Mesenchymal stem cell (in vitro differentiated cells and primary cell): ENCODE results near the gene RAET1G.
"Not testable (repeated sequence)": the region's sequence is repeated elsewhere in the genome, so short reads cannot be mapped to it uniquely, and the experiment has no call there.

Experiments used
- DNase-seq: peaks from one replicate; pipeline ENCODE4 v3.0.0-alpha.2; 2013
- H2AFZ ChIP-seq: one replicate; pipeline ENCODE4 v1.6.1; 2013; ENCODE audit warnings: low read depth, mild to moderate bottlenecking, control low read depth, inconsistent platforms, low read length, moderate library complexity
- H2AK5ac ChIP-seq: 2 replicates; pipeline ENCODE4 v1.6.1; 2013; ENCODE audit warnings: low read length, moderate library complexity, mild to moderate bottlenecking, inconsistent platforms; ENCODE audit not compliant: severe bottlenecking
- H2BK120ac ChIP-seq: one replicate; pipeline ENCODE4 v1.6.1; 2013; ENCODE audit warnings: low read depth, mild to moderate bottlenecking, inconsistent platforms, low read length, moderate library complexity
- H2BK12ac ChIP-seq, 2 experiments: one replicate each; pipeline ENCODE4 v1.6.1; 2013; ENCODE audit warnings: inconsistent platforms in 2 of 2, low read length in 2 of 2, mild to moderate bottlenecking in 2 of 2, moderate library complexity in 2 of 2, control low read depth in 1 of 2
- H2BK15ac ChIP-seq: one replicate; pipeline ENCODE4 v1.6.1; 2013; ENCODE audit warnings: mild to moderate bottlenecking, low read depth, inconsistent platforms; ENCODE audit not compliant: poor library complexity, severe bottlenecking
- H2BK5ac ChIP-seq: 2 replicates; pipeline ENCODE4 v1.6.1; 2013; ENCODE audit warnings: low read depth, mild to moderate bottlenecking, low read length, control low read depth, inconsistent platforms; ENCODE audit not compliant: poor library complexity, severe bottlenecking
- H3K14ac ChIP-seq, 2 experiments: one replicate each; pipeline ENCODE4 v1.6.1; 2013; ENCODE audit warnings: inconsistent platforms in 2 of 2, low read length in 2 of 2, control low read depth in 1 of 2, mild to moderate bottlenecking in 1 of 2, moderate library complexity in 1 of 2
- H3K18ac ChIP-seq, 2 experiments: one replicate each; pipeline ENCODE4 v1.6.1; 2013; ENCODE audit warnings: inconsistent platforms in 2 of 2, low read length in 2 of 2, control low read depth in 1 of 2, low read depth in 1 of 2, mild to moderate bottlenecking in 1 of 2
- H3K23ac ChIP-seq, 2 experiments: one replicate each; pipeline ENCODE4 v1.6.1; 2013; ENCODE audit warnings: inconsistent platforms in 2 of 2, low read length in 2 of 2, mild to moderate bottlenecking in 2 of 2, moderate library complexity in 2 of 2, control low read depth in 1 of 2
- H3K27ac ChIP-seq: 2 replicates; pipeline ENCODE4 v1.5.1; 2013; ENCODE audit warnings: mild to moderate bottlenecking, moderate library complexity, low read length, control low read depth, inconsistent platforms; ENCODE audit not compliant: poor library complexity, severe bottlenecking
- H3K27me3 ChIP-seq, 2 experiments: 2 replicates each; pipeline versions ENCODE4 v1.6.1 to v1.7.0; 2013; ENCODE audit warnings: low read length in 2 of 2, mild to moderate bottlenecking in 2 of 2, moderate library complexity in 2 of 2, control low read depth in 1 of 2, inconsistent platforms in 1 of 2; ENCODE audit not compliant: control insufficient read depth in 1 of 2, insufficient read depth in 1 of 2
- H3K36me3 ChIP-seq, 2 experiments: 2 replicates each; pipeline versions ENCODE4 v1.6.1 to v1.7.0; 2013; ENCODE audit warnings: low read length in 2 of 2, control low read depth in 1 of 2, inconsistent platforms in 1 of 2, low read depth in 1 of 2, mild to moderate bottlenecking in 1 of 2; ENCODE audit not compliant: insufficient read depth in 2 of 2, control insufficient read depth in 1 of 2
- H3K4ac ChIP-seq, 2 experiments: one replicate each; pipeline ENCODE4 v1.6.1; 2013; ENCODE audit warnings: inconsistent platforms in 2 of 2, low read length in 2 of 2, mild to moderate bottlenecking in 2 of 2, moderate library complexity in 2 of 2, control low read depth in 1 of 2, low read depth in 1 of 2
- H3K4me1 ChIP-seq: 2 replicates; pipeline ENCODE4 v1.6.1; 2013; ENCODE audit warnings: low read depth, low read length, control low read depth; ENCODE audit not compliant: control insufficient read depth, insufficient read depth
- H3K4me2 ChIP-seq: 2 replicates; pipeline ENCODE4 v1.6.1; 2013; ENCODE audit warnings: low read length, mild to moderate bottlenecking, inconsistent platforms; ENCODE audit not compliant: poor library complexity, severe bottlenecking
- H3K4me3 ChIP-seq, 2 experiments: 2 replicates each; pipeline versions ENCODE4 v1.5.1 to v1.7.0; 2013; ENCODE audit warnings: low read length in 2 of 2, mild to moderate bottlenecking in 2 of 2, control low read depth in 1 of 2, low read depth in 1 of 2; ENCODE audit not compliant: insufficient read depth in 1 of 2
- H3K79me1 ChIP-seq: replicated peaks from 2 replicates; pipeline ENCODE4 v1.6.1; 2013; ENCODE audit warnings: mild to moderate bottlenecking, control low read depth, low read length, inconsistent platforms; ENCODE audit not compliant: poor library complexity, severe bottlenecking
- H3K9ac ChIP-seq: 2 replicates; pipeline ENCODE4 v1.7.0; 2013; ENCODE audit warnings: mild to moderate bottlenecking, low read length, moderate library complexity
- H3K9me3 ChIP-seq: 2 replicates; pipeline ENCODE4 v1.7.0; 2013; ENCODE audit warnings: mild to moderate bottlenecking, low read length; ENCODE audit not compliant: control insufficient read depth
- H4K8ac ChIP-seq: one replicate; pipeline ENCODE4 v1.6.1; 2013; ENCODE audit warnings: inconsistent platforms, mild to moderate bottlenecking, low read length, moderate library complexity
- H4K91ac ChIP-seq: one replicate; pipeline ENCODE4 v1.6.1; 2013; ENCODE audit warnings: mild to moderate bottlenecking, low read length, inconsistent platforms
- WGBS: methylation state at CpG from one replicate; pipeline ENCODE4 v1.1.7; 2013; ENCODE audit warnings: mixed read lengths; 5-methylcytosine and 5-hydroxymethylcytosine counted together

The RAET1G gene

GRCh38 chr6:149915970-149916865, 6.7 kb downstream of the RAET1G start:
- WGBS: 77% methylated on average over 10 of the region's 10 CpGs
- Histone ChIP-seq H3K9ac (no peak overlapping the region), H3K18ac (no peak overlapping the region)

GRCh38 chr6:149913540-149914240, 9.2 kb downstream of the RAET1G start:
- 66% methylated on average over 9 of the region's 9 CpGs for WGBS
- Histone ChIP-seq H2AFZ (no peak overlapping the region), H3K4me2 (no peak overlapping the region), H3K4me3 (no peak overlapping the region), H3K27me3 (peaks cover 0 to 33% of the 10 kb centered on the region in 2 experiments), H3K23ac (no peak overlapping the region), H3K9ac (no peak overlapping the region), H3K79me1 (no peaks in the 10 kb centered on the region), H4K8ac (no peak overlapping the region), H3K9me3 (no peaks in the 10 kb centered on the region), H4K91ac (no peak overlapping the region), H3K36me3 (no peaks in the 10 kb centered on the region), H2AK5ac (no peak overlapping the region), H3K18ac (no peak overlapping the region), H2BK120ac (no peak overlapping the region), H3K4me1 (no peaks in the 10 kb centered on the region), H2BK15ac (no peak overlapping the region), H3K14ac (peak overlapping the region in 1 of 2 experiments; percentile 53), H3K4ac (no peak overlapping the region), H3K27ac (no peak overlapping the region), H2BK5ac (no peak overlapping the region), H2BK12ac (no peak overlapping the region)
- DNase-seq: no peak

More at GRCh38 chr6:149915970-149916865, 6.7 kb downstream of the RAET1G start:
- Histone ChIP-seq H3K23ac (no peak overlapping the region), H3K36me3 (peaks cover 0 to 4% of the 10 kb centered on the region in 2 experiments), H3K14ac (no peak overlapping the region), H2AK5ac (no peak overlapping the region), H2BK5ac (no peak overlapping the region), H3K4me3 (no peak overlapping the region), H2BK120ac (no peak overlapping the region), H3K9me3 (no peaks in the 10 kb centered on the region), H2BK12ac (no peak overlapping the region), H3K4me2 (no peak overlapping the region), H3K4me1 (no peaks in the 10 kb centered on the region), H4K91ac (no peak overlapping the region), H3K4ac (no peak overlapping the region), H3K79me1 (no peaks in the 10 kb centered on the region), H2BK15ac (no peak overlapping the region), H3K27ac (no peak overlapping the region), H3K27me3 (peaks cover 0 to 52% of the 10 kb centered on the region in 2 experiments), H2AFZ (no peak overlapping the region), H4K8ac (no peak overlapping the region)
- no peak for DNase-seq

GRCh38 chr6:149913085-149913484, 9.8 kb downstream of the RAET1G start:
- no peaks in the 10 kb centered on the region for H3K9me3 ChIP-seq
- H3K4ac ChIP-seq: no peak overlapping the region

GRCh38 chr6:149912680-149913079, 10.2 kb downstream of the RAET1G start:
- H2BK120ac ChIP-seq, H2AFZ ChIP-seq, H3K4me2 ChIP-seq, H2BK5ac ChIP-seq, H2BK15ac ChIP-seq, H3K9ac ChIP-seq, H3K4me1 ChIP-seq, H2BK12ac ChIP-seq, H3K4ac ChIP-seq, H3K23ac ChIP-seq, H3K27ac ChIP-seq, H3K9me3 ChIP-seq, H4K91ac ChIP-seq, H3K14ac ChIP-seq, H3K79me1 ChIP-seq, H4K8ac ChIP-seq, H3K36me3 ChIP-seq, H3K4me3 ChIP-seq, H2AK5ac ChIP-seq, H3K18ac ChIP-seq, DNase-seq: not testable (repeated sequence)
- peaks cover 0 to 24% of the 10 kb centered on the region in 2 experiments for H3K27me3 ChIP-seq
- 86% methylated on average over 1 of the region's 3 CpGs for WGBS

More at GRCh38 chr6:149913085-149913484, 9.8 kb downstream of the RAET1G start:
- Histone ChIP-seq H2BK120ac (no peak overlapping the region), H2BK5ac (no peak overlapping the region), H2AFZ (no peak overlapping the region), H2BK12ac (no peak overlapping the region), H3K4me1 (no peaks in the 10 kb centered on the region), H3K79me1 (no peaks in the 10 kb centered on the region), H2AK5ac (no peak overlapping the region), H3K9ac (no peak overlapping the region), H4K8ac (no peak overlapping the region), H3K4me3 (no peak overlapping the region), H3K27ac (no peak overlapping the region), H4K91ac (no peak overlapping the region), H3K27me3 (peaks cover 0 to 26% of the 10 kb centered on the region in 2 experiments), H3K14ac (no peak overlapping the region), H2BK15ac (no peak overlapping the region), H3K4me2 (no peak overlapping the region), H3K36me3 (no peaks in the 10 kb centered on the region), H3K23ac (no peak overlapping the region), H3K18ac (no peak overlapping the region)
- no peak for DNase-seq
- 82% methylated on average over 2 of the region's 2 CpGs for WGBS
